ENCODE measurements around the gene PLBD2.

The PLBD2 gene

GRCh38 chr12:113397497-113398197, 39.3 kb downstream of the PLBD2 start:
- Histone ChIP-seq H3K27me3 (ENCODE audit: insufficient read depth, low read length) (no peaks in the 10 kb centered on the region), H3K9me3 (ENCODE audit: low read length) (peaks cover 3% of the 10 kb centered on the region), H3K4me1 (ENCODE audit: insufficient read depth, low read length) (no peaks in the 10 kb centered on the region), H2AFZ (ENCODE audit: low read depth, low read length) (no peak overlapping the region), H3K4me3 (ENCODE audit: low read length) (no peak overlapping the region), H3K36me3 (ENCODE audit: insufficient read depth, low read length) (no peaks in the 10 kb centered on the region)

- no peaks in the 10 kb centered on the region for H3K4me1 ChIP-seq (ENCODE audit: insufficient read depth, low read length)
- no peak overlapping the region for H2AFZ ChIP-seq (ENCODE audit: low read depth, low read length)
- H3K4me3 ChIP-seq (ENCODE audit: low read length): no peak overlapping the region
- no peaks in the 10 kb centered on the region for H3K36me3 ChIP-seq (ENCODE audit: insufficient read depth, low read length)
- H3K27me3 ChIP-seq (ENCODE audit: insufficient read depth, low read length): no peaks in the 10 kb centered on the region
- no peaks in the 10 kb centered on the region for H3K9me3 ChIP-seq (ENCODE audit: low read length)
Observed at GRCh38 chr12:113398346-113399290, 40.2 kb downstream of the PLBD2 start.

- H3K4me1 ChIP-seq (ENCODE audit: insufficient read depth, low read length): no peaks in the 10 kb centered on the region
- no peak overlapping the region for H3K4me3 ChIP-seq (ENCODE audit: low read length)
- H3K36me3 ChIP-seq (ENCODE audit: insufficient read depth, low read length): no peaks in the 10 kb centered on the region
- H2AFZ ChIP-seq (ENCODE audit: low read depth, low read length): no peak overlapping the region
- H3K27me3 ChIP-seq (ENCODE audit: insufficient read depth, low read length): no peaks in the 10 kb centered on the region
- no peaks in the 10 kb centered on the region for H3K9me3 ChIP-seq (ENCODE audit: low read length)
Observed at GRCh38 chr12:113399490-113399889, 41.1 kb downstream of the PLBD2 start.

- Histone ChIP-seq H3K4me3 (ENCODE audit: low read length) (no peak overlapping the region), H3K36me3 (ENCODE audit: insufficient read depth, low read length) (no peaks in the 10 kb centered on the region), H3K27me3 (ENCODE audit: insufficient read depth, low read length) (peaks cover 2% of the 10 kb centered on the region), H3K9me3 (ENCODE audit: low read length) (no peaks in the 10 kb centered on the region), H3K4me1 (ENCODE audit: insufficient read depth, low read length) (no peaks in the 10 kb centered on the region), H2AFZ (ENCODE audit: low read depth, low read length) (no peak overlapping the region)
Observed at GRCh38 chr12:113400362-113400761, 42.0 kb downstream of the PLBD2 start.

GRCh38 chr12:113401066-113402000, 42.9 kb downstream of the PLBD2 start:
- Histone ChIP-seq H3K27me3 (ENCODE audit: insufficient read depth, low read length) (peaks cover 3% of the 10 kb centered on the region), H3K4me3 (ENCODE audit: low read length) (no peak overlapping the region), H3K4me1 (ENCODE audit: insufficient read depth, low read length) (no peaks in the 10 kb centered on the region), H2AFZ (ENCODE audit: low read depth, low read length) (no peak overlapping the region), H3K36me3 (ENCODE audit: insufficient read depth, low read length) (no peaks in the 10 kb centered on the region), H3K9me3 (ENCODE audit: low read length) (no peaks in the 10 kb centered on the region)

- peaks cover 3% of the 10 kb centered on the region for H3K27me3 ChIP-seq (ENCODE audit: insufficient read depth, low read length)
- H3K9me3 ChIP-seq (ENCODE audit: low read length): no peaks in the 10 kb centered on the region
- H3K4me1 ChIP-seq (ENCODE audit: insufficient read depth, low read length): no peaks in the 10 kb centered on the region
- H2AFZ ChIP-seq (ENCODE audit: low read depth, low read length): no peak overlapping the region
- no peaks in the 10 kb centered on the region for H3K36me3 ChIP-seq (ENCODE audit: insufficient read depth, low read length)
- H3K4me3 ChIP-seq (ENCODE audit: low read length): no peak overlapping the region
Observed at GRCh38 chr12:113402586-113403260, 44.3 kb downstream of the PLBD2 start.

- no peak within 1 kb of the TSS for H2AFZ ChIP-seq (ENCODE audit: low read depth, low read length)
- H3K4me1 ChIP-seq (ENCODE audit: insufficient read depth, low read length): no peaks in the 10 kb centered on the region
- H3K9me3 ChIP-seq (ENCODE audit: low read length): no peaks in the 10 kb centered on the region
- no peaks in the 10 kb centered on the region for H3K36me3 ChIP-seq (ENCODE audit: insufficient read depth, low read length)
- H3K27me3 ChIP-seq (ENCODE audit: insufficient read depth, low read length): peaks cover 3% of the 10 kb centered on the region
- H3K4me3 ChIP-seq (ENCODE audit: low read length): no peak within 1 kb of the TSS
Observed at GRCh38 chr12:113403435-113404415, 45.3 kb downstream of the PLBD2 start, which contains the start of gene SDS. Gene SDS, minus strand, starts transcription at chr12:113403887. Its CDS starts 4,179 bp downstream, at chr12:113399708.

- Histone ChIP-seq H3K36me3 (ENCODE audit: insufficient read depth, low read length) (no peaks in the 10 kb centered on the region), H2AFZ (ENCODE audit: low read depth, low read length) (no peak overlapping the region), H3K4me3 (ENCODE audit: low read length) (no peak overlapping the region), H3K4me1 (ENCODE audit: insufficient read depth, low read length) (peaks cover 4% of the 10 kb centered on the region), H3K9me3 (ENCODE audit: low read length) (no peaks in the 10 kb centered on the region), H3K27me3 (ENCODE audit: insufficient read depth, low read length) (peaks cover 3% of the 10 kb centered on the region)
Observed at GRCh38 chr12:113405694-113406093, 47.3 kb downstream of the PLBD2 start.

GRCh38 chr12:113407931-113408600, 49.7 kb downstream of the PLBD2 start:
- Histone ChIP-seq H3K4me1 (ENCODE audit: insufficient read depth, low read length) (peaks cover 4% of the 10 kb centered on the region), H3K4me3 (ENCODE audit: low read length) (no peak overlapping the region), H3K27me3 (ENCODE audit: insufficient read depth, low read length) (peaks cover 3% of the 10 kb centered on the region), H3K36me3 (ENCODE audit: insufficient read depth, low read length) (no peaks in the 10 kb centered on the region), H3K9me3 (ENCODE audit: low read length) (no peaks in the 10 kb centered on the region), H2AFZ (ENCODE audit: low read depth, low read length) (no peak overlapping the region)

- Histone ChIP-seq H3K27me3 (ENCODE audit: insufficient read depth, low read length) (peaks cover 3% of the 10 kb centered on the region), H3K4me3 (ENCODE audit: low read length) (no peak overlapping the region), H3K9me3 (ENCODE audit: low read length) (no peaks in the 10 kb centered on the region), H3K36me3 (ENCODE audit: insufficient read depth, low read length) (no peaks in the 10 kb centered on the region), H3K4me1 (ENCODE audit: insufficient read depth, low read length) (peaks cover 4% of the 10 kb centered on the region), H2AFZ (ENCODE audit: low read depth, low read length) (no peak overlapping the region)
Observed at GRCh38 chr12:113408756-113409298, 50.4 kb downstream of the PLBD2 start.

Data from neuron (in vitro differentiated cells).